Glutamatergic neuron (in vitro differentiated cells): Measurements from ENCODE around the gene DLX2. TPM values are rescaled to one million over a fixed set of nuclear protein-coding genes. Genes with fewer than 3 reads are reported as not detected.
"Not testable (repeated sequence)": the region's sequence is repeated elsewhere in the genome, so short reads cannot be mapped to it uniquely, and the experiment has no call there.

Experiments
- DNase-seq: peaks from one replicate; pipeline ENCODE4 v3.0.0; 2022
- H3K27ac Mint-ChIP-seq: one replicate; pipeline ENCODE4 v1.8.0; 2020; ENCODE audit warnings: mild to moderate bottlenecking, mixed read lengths, inconsistent platforms; ENCODE audit not compliant: unreplicated experiment
- H3K27me3 Mint-ChIP-seq: one replicate; pipeline ENCODE4 v1.8.0; 2020; ENCODE audit warnings: mild to moderate bottlenecking, moderate library complexity, mixed read lengths, inconsistent platforms; ENCODE audit not compliant: unreplicated experiment
- H3K36me3 Mint-ChIP-seq: one replicate; pipeline ENCODE4 v1.8.0; 2020; ENCODE audit warnings: mild to moderate bottlenecking, mixed read lengths, inconsistent platforms; ENCODE audit not compliant: unreplicated experiment
- H3K4me1 Mint-ChIP-seq: one replicate; pipeline ENCODE4 v1.8.0; 2020; ENCODE audit warnings: mild to moderate bottlenecking, low read depth, mixed read lengths, inconsistent platforms; ENCODE audit not compliant: unreplicated experiment
- H3K4me3 Mint-ChIP-seq: one replicate; pipeline ENCODE4 v1.8.0; 2020; ENCODE audit warnings: mild to moderate bottlenecking, mixed read lengths, inconsistent platforms; ENCODE audit not compliant: unreplicated experiment
- H3K9me3 Mint-ChIP-seq: one replicate; pipeline ENCODE4 v1.8.0; 2020; ENCODE audit warnings: mild to moderate bottlenecking, moderate library complexity, mixed read lengths, inconsistent platforms; ENCODE audit not compliant: unreplicated experiment
- total RNA-seq: library from RNA; stranded (reverse); fragmentation: NEBNext Ultra II Directional; extraction: Animal tissue kit (Norgen Biotek cat#: 25700); gene quantifications from one replicate; pipeline ENCODE4 v1.2.1, GENCODE V29; 2021; ENCODE audit not compliant: unreplicated experiment
- TF ChIP-seq, protein P1 (sequence below): fragments of 200-600 bp; sonication (generic); IDR thresholded peaks from one replicate; pipeline ENCODE4 v1.5.0; 2021; ENCODE audit not compliant: partially characterized antibody, unreplicated experiment

The DLX2 gene
- total RNA-seq, 1 donor from 2014 or later, result 1.4 TPM

DNA sequence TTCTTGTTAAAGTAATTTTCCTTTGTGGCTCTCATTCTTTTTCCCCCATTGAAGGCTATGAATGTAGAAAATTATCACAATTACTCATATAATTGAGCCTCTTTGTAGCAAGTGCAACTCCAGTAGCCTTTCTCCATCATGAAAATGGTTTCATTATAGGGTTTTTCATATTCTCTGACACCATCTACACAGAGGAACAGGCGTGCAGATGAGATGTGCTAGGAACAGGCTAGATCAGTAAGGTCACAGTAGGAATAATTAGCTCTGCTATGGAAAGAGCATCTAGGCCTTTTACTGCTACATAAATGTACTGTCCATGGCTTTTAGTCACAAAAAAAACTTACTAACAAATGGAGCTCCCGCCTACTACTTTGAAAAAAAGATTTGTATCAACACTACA is 30.0 kb downstream of the DLX2 start:
- Mint-ChIP-seq H3K27ac (no peak overlapping the region), H3K9me3 (peaks cover 2% of the 10 kb centered on the region), H3K4me3 (no peak overlapping the region), H3K36me3 (no peaks in the 10 kb centered on the region), H3K27me3 (no peaks in the 10 kb centered on the region), H3K4me1 (no peaks in the 10 kb centered on the region)
- TF ChIP-seq, protein P1, sequence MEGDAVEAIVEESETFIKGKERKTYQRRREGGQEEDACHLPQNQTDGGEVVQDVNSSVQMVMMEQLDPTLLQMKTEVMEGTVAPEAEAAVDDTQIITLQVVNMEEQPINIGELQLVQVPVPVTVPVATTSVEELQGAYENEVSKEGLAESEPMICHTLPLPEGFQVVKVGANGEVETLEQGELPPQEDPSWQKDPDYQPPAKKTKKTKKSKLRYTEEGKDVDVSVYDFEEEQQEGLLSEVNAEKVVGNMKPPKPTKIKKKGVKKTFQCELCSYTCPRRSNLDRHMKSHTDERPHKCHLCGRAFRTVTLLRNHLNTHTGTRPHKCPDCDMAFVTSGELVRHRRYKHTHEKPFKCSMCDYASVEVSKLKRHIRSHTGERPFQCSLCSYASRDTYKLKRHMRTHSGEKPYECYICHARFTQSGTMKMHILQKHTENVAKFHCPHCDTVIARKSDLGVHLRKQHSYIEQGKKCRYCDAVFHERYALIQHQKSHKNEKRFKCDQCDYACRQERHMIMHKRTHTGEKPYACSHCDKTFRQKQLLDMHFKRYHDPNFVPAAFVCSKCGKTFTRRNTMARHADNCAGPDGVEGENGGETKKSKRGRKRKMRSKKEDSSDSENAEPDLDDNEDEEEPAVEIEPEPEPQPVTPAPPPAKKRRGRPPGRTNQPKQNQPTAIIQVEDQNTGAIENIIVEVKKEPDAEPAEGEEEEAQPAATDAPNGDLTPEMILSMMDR, result no peak
- DNase-seq, result no peak

DNA sequence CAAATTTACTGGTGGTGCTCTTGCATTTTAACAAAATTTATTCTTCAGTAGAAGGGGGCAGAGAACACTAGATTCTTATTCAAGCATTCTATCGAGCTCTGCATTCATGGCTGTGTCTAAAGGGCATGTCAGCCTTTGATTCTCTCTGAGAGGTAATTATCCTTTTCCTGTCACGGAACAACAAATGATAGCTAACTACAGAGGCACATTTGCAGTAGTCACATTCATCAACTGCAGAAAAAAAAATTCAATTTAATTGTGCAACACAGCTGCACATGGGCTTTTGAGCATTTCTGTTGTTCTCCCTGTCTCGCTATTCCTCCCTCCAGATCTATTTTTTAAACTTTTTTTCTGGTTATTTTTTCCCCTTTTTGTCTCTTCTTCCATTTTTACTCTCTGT is 30.4 kb downstream of the DLX2 start:
- no peak overlapping the region for H3K4me3 Mint-ChIP-seq
- no peak for DNase-seq

DNA sequence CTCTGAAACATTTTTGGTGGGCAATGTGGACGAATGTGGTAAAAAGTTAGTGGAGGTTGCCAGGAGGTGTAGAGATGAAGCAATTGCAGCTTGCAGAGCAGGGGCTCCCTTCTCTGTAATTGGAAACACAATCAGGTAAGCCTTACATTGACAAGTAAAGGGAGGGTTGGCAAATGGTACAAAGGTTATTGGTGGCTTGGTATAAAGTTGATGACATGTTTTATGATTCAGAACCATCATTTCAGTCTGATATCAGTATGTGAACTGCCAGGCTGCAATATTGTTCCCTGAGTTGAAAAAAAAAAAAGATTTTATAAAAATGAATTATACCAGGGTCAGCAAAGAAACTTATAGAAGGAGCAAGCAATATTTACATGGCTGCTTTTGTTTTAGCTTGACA is 31.8 kb downstream of the DLX2 start:
- H3K27me3 Mint-ChIP-seq, result no peaks in the 10 kb centered on the region
- H3K9me3 Mint-ChIP-seq, result peaks cover 3% of the 10 kb centered on the region
- no peak overlapping the region for H3K4me3 Mint-ChIP-seq
- no peak for DNase-seq
- TF ChIP-seq, protein P1, result no peak
- H3K27ac Mint-ChIP-seq, result no peak overlapping the region
- peaks cover 9% of the 10 kb centered on the region for H3K4me1 Mint-ChIP-seq
- H3K36me3 Mint-ChIP-seq, result no peaks in the 10 kb centered on the region

More for the DNA sequence above, 30.4 kb downstream of the DLX2 start:
- TF ChIP-seq, protein P1, result no peak
- no peak overlapping the region for H3K27ac Mint-ChIP-seq
- no peaks in the 10 kb centered on the region for H3K27me3 Mint-ChIP-seq
- H3K4me1 Mint-ChIP-seq, result no peaks in the 10 kb centered on the region
- H3K9me3 Mint-ChIP-seq, result peaks cover 2% of the 10 kb centered on the region
- no peaks in the 10 kb centered on the region for H3K36me3 Mint-ChIP-seq

- H3K27ac Mint-ChIP-seq, H3K36me3 Mint-ChIP-seq, H3K27me3 Mint-ChIP-seq, DNase-seq, H3K9me3 Mint-ChIP-seq, H3K4me3 Mint-ChIP-seq: not testable (repeated sequence)
- peaks cover 10% of the 10 kb centered on the region for H3K4me1 Mint-ChIP-seq
These were observed 34.8 kb downstream of the DLX2 start for GRCh38 chr2:172067905-172068304.

DNA sequence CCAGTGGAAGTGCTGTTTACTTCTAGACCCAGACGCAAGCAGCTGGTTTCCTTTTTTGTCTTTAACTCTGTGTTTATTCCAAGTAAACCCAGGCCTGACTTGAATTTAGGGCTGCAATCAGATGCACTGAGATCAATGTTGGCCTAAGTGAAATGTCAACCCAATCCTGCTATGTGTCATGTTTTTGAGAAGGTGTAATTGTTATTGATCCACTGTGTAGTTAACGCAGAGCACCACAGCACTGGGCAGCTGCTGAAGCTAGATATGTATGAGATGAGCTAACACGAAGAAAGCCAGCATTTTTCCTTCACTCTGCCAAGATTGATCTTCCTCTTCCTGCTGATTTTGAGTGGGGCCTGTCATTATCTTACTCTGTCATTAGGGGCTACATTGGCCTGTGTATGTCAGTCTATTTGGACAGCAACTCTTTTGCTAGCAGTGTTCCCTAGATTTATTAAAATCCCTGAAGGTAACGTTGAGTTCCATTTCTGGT is 36.3 kb downstream of the DLX2 start:
- Mint-ChIP-seq H3K36me3 (no peaks in the 10 kb centered on the region), H3K27me3 (no peaks in the 10 kb centered on the region), H3K4me1 (peaks cover 10% of the 10 kb centered on the region), H3K4me3 (no peak overlapping the region), H3K27ac (peak overlapping the region; percentile 85), H3K9me3 (peaks cover 3% of the 10 kb centered on the region)
- TF ChIP-seq, protein P1, result no peak
- peak; percentile 33 for DNase-seq
